C4-2B (cell line): ENCODE measurements around the gene CCT7.

ENCODE experiments used
- H3K27ac ChIP-seq: fragments of 450-650 bp; 2 replicates; pipeline ENCODE4 v1.5.1; 2017
- CTCF ChIP-seq: fragments of 450-650 bp; conservative IDR thresholded peaks from 2 replicates; pipeline ENCODE4 v1.5.1; 2017; ENCODE audit warnings: mild to moderate bottlenecking
- ZFX ChIP-seq: fragments of 450-650 bp; IDR thresholded peaks from 2 replicates; pipeline ENCODE4 v1.6.1; 2017

The CCT7 gene

DNA sequence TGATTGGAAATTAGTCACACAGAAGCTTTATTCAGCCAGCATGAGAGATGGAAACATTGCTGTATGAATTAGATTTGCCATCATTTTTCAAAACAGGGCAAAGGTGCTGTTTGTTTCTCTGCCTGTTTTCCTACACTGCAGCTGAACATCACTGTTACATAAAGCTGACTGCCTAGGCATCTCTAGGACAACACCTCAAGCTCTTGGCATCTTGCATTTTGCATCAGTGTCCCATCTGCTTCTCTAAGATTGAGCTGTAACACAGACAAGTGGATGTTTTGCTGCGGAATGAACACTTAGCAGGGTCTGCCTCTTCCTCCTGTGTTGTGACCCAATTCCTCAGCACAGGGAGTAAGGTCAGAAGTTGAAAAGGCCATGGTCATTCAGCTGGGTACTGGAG is 4.9 kb downstream of the CCT7 start:
- H3K27ac ChIP-seq: no peak overlapping the region
- TF ChIP-seq ZFX (no peak), CTCF (no peak)

DNA sequence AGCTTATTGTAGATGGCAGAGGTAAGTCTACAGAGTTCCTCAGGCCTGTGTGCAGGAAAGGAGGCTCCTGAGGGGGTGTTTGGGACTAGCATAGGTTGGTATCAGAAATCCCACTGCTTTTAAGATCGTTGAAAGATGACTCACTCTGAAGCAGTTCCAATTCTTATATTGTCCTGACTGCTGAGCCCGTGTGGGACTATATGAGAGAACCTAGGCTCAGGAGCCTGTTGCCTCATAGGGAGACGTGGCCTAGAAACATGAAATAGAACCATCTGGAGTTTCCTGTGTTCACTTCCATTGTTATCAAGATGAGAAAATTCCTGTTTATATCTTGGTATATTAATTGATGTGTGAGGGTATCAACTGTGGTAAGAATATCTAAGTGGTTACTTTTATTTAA is 5.7 kb downstream of the CCT7 start:
- no peak for TF ChIP-seq ZFX
- no peak for TF ChIP-seq CTCF

DNA sequence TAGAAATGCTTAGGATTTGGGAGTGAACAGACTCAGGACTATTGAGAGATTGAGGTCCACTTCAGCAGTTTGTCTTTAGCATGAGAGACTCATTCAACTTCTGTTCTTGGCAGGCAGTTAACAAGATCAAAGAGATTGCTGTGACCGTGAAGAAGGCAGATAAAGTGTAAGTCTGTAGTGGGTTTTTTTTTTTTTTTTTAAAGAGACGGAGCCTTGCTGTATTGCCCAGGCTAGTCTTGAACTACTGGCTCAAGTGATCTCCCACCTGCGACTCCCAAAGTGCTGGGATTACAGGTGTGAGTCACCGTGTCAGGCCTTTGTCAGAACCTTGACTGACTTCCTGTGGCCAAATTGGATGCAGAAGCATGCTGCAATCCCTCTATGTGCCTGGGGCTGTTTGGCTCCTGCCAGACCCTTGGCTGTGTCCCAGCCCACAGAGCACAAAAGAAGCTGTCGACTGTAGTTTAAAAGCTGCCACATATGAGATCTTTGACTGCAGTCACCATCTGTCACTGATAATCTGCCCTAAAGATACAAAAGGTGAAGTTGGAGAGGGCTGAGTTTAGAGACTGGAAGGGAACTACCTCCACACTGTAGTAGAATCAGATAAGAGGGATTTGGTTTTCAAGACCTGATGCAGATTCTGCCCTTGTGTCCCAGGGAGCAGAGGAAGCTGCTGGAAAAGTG is 9.9 kb downstream of the CCT7 start:
- no peak for TF ChIP-seq ZFX
- H3K27ac ChIP-seq: 0 out of 2 replicates have a peak overlapping the region, but pooled peaks have one; percentile 13

More for the DNA sequence above, 5.7 kb downstream of the CCT7 start:
- H3K27ac ChIP-seq: no peak overlapping the region

DNA sequence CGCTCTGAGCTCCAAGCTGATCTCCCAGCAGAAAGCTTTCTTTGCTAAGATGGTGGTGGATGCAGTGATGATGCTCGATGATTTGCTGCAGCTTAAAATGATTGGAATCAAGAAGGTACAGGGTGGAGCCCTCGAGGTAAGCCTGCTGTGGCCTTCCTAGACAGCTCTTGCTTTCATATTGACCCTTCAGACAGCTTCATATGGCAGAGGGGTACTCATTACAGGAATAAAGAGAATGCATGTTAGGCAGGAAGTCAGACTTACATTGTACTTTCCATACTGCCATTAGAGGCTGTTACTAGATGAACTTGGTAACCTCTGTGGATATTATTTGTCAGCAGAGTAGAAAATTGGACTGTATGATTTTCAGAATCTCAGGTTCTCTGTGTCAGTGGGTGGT is 10.5 kb downstream of the CCT7 start:
- TF ChIP-seq CTCF (no peak), ZFX (no peak)
- H3K27ac ChIP-seq: 0 out of 2 replicates have a peak overlapping the region, but pooled peaks have one; percentile 13

DNA sequence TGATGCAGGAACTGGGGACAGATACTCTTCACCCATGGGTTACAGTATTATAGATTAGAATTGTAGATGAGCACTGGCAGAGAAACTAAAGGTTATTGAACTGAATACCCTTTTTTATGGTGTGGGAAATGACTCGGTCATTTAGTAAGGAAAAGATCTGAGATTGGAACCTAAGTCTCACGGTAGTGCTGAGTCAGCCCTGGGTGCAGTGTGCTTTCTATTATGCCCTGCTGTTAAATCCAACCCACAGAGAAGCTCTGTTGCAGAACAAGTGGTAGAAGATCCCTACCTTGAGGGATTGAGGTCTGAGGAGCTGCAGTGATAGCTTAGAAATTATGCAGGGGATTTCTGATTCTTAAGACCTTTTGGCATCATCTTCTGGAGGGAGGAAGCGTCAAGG is 12.7 kb downstream of the CCT7 start:
- no peak overlapping the region for H3K27ac ChIP-seq
- no peak for TF ChIP-seq ZFX
- no peak for TF ChIP-seq CTCF

DNA sequence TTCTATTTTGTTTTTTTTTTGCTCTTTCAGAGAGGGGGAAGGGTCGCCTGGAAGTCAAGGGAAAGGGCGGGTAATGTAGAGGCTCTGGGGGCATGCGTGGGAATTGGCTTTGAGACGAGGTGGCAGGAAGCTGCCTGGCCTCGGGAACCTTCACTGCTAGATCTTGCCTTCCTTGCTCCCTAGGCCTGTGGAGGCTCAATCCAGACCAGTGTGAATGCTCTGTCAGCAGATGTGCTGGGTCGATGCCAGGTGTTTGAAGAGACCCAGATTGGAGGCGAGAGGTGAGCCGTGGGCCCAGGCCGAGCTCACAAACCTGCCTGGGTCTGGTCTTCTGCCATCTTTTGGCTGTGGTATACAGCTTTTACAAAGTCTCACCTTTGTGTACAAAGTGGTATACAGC is 15.5 kb downstream of the CCT7 start:
- no peak for TF ChIP-seq CTCF
- TF ChIP-seq ZFX: no peak

DNA sequence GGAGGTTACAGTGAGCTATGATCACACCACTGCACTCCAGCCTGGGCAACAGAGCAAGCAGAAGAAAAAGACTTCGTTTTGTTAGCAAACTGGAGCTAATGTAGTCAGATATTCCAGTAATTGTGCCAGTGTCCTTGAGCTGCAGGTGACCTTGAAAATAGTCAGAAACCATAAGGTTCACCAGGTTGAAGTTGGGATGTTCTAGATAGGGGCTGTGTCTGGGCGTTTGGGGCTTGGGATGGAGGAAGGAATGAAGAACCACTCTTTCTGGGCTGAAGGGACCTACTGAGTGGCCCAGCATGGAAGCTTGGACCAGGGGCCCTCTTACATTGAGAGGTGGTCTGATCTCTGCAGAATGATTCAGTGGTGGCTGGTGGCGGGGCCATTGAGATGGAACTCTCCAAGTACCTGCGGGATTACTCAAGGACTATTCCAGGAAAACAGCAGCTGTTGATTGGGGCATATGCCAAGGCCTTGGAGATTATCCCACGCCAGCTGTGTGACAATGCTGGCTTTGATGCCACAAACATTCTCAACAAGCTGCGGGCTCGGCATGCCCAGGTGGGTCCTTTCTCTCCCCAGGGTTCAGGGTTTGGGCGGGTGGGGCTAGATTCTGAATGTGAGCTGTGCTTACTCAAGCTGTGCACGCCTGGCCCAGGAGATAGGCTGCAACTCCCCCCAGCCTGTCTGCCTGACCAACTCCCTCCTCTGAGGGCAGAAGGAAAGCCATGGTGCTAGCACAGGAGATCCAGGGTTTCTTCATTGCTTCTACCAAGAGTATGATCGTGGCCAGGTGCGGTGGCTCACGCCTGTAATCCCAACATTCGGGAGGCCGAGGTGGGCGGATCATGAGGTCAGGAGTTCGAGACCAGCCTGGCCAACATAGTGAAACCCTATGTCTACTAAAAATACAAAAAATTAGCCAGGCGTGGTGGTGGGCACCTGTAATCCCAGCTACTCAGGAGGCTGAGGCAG is 17.1 kb downstream of the CCT7 start:
- TF ChIP-seq ZFX: no peak
- no peak for TF ChIP-seq CTCF
- H3K27ac ChIP-seq: no peak overlapping the region

More for the DNA sequence above, 15.5 kb downstream of the CCT7 start:
- no peak overlapping the region for H3K27ac ChIP-seq
